ENCODE data around the gene JARID2.
"Not testable (repeated sequence)": the region's sequence is repeated elsewhere in the genome, so short reads cannot be mapped to it uniquely, and the experiment has no call there.

The JARID2 gene

DNA sequence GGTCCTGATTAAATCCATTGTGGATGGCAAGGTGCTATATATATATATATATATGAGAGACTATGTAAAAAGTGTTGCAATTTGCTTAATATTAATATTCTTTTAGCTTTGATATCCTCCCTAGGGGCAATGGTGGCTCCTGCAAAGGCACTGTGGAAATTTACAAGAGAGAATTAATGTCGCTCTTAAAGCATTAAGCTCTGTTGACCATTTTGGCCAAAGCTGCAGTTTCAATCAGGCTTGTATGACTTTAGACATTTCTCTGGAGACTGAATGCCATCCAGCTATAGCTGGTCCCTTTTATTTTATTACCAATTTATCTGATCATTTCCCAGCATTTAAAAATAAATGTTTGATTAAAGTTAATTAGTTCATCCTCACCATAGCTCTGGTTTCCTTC is 155.3 kb downstream of the JARID2 start:
- no peak for DNase-seq (ENCODE audit: low read depth)

DNA sequence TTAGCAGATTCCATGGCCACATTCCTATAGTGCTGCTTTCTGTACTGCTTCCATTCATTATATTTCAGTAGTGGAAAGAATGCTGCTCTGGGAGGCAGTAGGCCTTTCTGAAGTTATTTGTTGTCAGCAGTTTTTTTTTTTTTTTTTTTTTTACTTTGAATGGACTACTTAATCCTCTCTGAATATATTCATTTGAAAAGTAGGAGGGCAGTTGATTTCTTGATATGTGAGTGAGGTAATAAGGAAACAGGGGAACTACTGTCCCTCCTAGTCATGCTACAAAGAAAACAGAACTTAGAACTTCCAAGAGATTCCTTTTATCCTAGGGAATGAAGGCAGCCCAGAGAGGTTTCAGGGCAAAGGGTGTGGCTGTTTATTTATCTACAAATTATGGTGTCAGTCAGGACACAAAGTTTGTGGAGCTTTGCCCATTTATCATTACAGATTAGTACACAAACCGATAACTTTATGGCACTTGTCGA is 155.9 kb downstream of the JARID2 start:
- no peak for DNase-seq (ENCODE audit: low read depth)

DNA sequence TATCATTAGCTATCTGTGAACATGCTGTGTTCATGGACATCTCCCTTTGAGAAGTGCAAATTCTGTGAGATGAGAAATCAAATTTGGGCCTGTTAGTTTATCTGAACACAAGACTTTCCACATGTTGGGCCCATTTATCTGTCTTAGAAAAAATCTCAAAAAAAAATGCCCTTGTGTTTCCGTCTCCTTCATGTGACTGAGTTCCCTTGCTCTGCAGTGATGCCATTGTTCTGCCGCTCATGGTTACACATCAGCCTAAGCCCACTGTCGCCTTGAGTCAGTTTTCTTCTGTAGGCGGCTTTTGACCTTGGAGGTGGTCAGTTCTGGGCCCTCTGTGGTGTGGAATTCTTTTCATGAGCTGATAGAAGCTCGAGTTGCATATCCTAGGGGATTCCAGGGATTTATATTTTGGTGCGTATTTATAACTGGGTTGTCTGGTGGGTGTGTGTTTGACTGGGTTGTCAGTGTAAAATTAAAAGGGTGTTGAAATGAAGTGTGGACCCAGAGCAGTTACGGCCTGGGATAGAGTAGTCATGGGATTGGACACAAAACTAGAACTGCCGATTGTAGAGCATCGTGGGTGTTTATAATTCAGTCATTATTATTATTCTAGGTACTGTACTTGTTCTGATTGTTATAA is 156.7 kb downstream of the JARID2 start:
- DNase-seq (ENCODE audit: low read depth) = no peak

DNA sequence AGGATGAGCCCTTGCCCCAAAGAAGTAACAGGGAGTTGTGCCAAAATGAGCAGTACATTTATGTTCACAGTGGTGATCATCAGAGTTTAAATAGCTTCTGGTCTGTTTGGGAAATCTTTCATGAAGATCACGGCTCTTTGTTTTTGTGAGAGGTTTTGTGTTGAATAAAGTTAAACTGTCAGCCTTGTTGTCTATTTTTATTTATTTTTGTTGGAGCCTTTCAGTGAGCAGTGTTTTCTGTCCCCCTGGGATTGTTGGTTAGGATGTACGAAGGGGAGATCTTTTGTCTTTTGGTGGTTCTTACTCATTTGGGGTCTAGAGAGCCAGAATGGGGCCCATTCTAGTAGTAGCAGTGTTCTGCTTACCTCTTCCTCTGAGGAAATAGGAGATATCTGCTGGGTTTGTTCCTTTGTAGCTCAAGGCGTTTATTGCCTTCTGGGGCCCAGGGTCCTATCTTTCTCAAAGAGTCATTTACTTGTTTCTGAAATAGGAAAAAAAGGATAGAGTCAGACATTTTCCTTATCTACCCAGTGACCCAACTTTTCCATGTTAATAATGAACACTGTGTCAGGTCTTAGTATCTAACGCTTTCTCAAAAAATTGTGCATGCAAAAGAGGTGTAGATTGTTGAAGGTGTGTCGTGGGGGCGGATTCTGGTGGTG is 157.4 kb downstream of the JARID2 start:
- DNase-seq (ENCODE audit: low read depth) = no peak

- DNase-seq (ENCODE audit: low read depth) = no peak
These were observed 158.8 kb downstream of the JARID2 start for GRCh38 chr6:15404685-15404980.

- DNase-seq (ENCODE audit: low read depth) = no peak
These were observed 159.5 kb downstream of the JARID2 start for GRCh38 chr6:15405129-15406068.

- DNase-seq (ENCODE audit: low read depth) = no peak
These were observed 160.6 kb downstream of the JARID2 start for GRCh38 chr6:15406452-15406851.

DNA sequence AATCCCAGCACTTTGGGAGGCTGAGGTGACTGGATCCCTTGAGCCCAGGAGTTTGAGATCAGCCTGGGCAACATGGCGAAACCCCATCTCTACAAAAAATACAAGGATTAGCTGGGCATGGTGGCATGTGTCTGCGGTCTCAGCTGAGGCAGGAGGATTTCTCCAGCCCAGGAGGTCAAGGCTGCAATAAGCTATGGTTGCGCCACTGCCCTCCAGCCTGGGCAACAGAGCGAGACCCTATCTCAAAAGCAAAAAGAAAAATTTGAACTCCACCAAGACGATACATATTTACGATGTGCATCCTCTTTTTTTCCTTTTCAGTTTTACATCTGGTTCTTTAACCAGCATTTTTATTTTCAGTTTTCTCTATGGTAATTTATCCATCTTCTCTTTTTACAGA is 162.1 kb downstream of the JARID2 start:
- DNase-seq (ENCODE audit: low read depth) = no peak

- no peak for DNase-seq (ENCODE audit: low read depth)
These were observed 162.9 kb downstream of the JARID2 start for GRCh38 chr6:15408758-15409157.

DNA sequence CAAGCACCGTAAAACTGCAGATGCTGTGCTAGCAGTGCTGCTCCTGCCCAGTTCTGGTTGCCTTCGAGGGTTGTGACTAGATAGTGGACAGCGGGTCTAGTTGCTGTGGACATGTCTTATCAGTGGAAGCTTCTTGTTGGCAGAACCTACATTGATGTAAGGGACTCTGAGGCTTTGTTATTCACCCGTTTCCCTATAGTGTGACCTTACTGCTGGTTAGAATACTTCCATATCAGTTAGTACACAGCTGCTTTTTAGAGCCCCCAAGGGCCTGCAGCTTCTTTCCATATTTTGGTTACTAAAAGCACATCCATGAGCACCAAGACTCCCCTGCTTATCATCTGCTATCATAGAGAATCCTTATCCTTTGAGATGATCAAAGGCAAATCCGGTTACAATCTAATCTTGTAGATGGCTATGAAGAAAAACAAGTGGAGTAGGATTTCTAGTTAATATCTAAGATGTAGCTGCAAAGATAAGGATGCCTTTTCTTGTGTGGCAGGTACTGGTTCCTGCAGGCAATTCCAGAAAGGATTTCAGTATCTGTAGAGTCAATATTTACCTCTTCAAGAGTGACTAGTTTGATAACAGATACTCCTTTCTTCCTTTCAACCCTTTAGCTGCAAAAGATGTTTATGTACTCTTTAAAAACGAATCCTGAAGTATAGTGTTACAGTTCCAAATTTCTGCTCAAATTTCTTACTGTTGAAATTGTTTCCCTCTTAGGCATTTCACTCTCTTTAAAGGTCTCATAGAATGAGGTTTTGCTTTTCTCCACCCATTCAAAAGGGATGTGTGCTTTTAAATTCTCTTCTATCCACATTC is 163.6 kb downstream of the JARID2 start:
- DNase-seq (ENCODE audit: low read depth) = no peak

GRCh38 chr6:15410126-15410391 is 164.2 kb downstream of the JARID2 start:
- no peak for DNase-seq (ENCODE audit: low read depth)

DNA sequence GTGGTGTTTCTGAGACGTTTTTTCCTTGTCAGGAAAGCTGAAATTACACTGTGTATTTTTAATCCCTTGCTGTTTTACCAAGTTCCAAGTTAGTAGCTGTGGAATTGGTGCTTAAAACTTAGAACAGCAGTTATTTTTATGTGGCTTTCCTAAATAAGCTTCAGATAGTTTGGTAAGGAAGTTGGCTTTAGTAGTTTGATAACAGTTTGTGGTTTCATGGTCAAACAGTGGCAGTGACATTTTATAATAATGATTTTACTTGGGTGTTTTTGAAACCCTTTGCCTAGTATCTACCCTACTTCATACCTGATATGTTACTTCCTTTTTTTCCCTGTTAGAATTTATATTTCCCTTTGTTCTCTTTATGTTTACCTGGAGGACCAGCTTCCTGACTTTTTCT is 164.9 kb downstream of the JARID2 start:
- DNase-seq (ENCODE audit: low read depth) = no peak

DNA sequence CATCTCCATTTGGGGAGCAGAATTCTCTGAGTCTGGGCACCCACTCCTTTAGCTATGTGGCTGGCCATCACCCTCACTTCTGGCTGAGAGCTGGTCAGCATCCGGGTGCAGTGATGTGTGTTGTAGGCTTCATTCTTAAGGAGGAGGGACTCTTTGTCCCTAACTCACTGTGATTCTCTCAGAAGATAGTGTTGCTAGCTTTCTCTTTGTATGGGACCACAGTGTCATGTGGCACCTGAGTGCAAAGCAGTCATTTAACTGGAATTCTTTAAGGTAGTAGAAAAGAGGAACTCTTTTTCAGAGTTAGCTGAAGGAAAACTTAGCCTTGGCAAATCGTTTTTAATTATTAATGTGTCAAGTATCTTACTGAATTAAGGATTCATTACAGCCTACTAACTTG is 165.9 kb downstream of the JARID2 start:
- no peak for DNase-seq (ENCODE audit: low read depth)

DNA sequence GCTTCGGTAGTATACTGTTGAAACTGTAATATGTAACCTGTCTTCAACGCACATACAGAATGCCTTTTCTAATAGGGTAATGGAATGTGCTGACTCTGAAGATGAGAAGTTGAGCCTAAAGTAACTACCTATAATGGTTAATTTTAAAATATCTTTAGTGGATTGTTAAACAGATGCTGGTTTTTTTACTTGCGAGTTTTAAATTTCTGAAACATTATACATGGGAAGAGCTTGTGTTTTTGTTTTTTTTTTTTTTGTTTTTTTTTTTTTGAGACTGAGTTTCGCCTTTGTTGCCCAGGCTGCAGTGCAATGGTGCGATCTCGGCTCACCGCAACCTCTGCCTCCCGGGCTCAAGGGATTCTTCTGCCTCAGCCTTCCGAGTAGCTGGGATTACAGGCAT is 166.9 kb downstream of the JARID2 start:
- no peak for DNase-seq (ENCODE audit: low read depth)

- DNase-seq (ENCODE audit: low read depth) = no peak
These were observed 167.8 kb downstream of the JARID2 start for GRCh38 chr6:15413466-15414234.

DNA sequence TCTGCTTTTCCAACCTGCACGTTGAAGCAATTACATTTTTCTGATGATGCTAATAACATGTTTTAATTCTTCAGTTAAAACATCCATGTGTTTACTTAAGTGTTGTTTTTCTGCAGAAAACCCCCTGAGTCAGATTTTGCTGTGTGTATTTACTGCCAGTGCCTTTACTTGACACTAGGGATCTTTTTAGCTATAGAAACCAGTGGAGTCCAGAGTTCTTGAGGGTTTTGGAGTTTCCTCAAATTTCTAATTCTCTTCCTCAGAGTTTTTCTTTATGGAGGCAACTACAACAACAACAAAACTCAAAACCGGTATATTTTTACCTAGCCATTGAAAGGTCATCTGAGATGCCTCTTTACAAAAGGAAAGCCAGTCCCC is 168.4 kb downstream of the JARID2 start:
- DNase-seq (ENCODE audit: low read depth) = no peak

DNA sequence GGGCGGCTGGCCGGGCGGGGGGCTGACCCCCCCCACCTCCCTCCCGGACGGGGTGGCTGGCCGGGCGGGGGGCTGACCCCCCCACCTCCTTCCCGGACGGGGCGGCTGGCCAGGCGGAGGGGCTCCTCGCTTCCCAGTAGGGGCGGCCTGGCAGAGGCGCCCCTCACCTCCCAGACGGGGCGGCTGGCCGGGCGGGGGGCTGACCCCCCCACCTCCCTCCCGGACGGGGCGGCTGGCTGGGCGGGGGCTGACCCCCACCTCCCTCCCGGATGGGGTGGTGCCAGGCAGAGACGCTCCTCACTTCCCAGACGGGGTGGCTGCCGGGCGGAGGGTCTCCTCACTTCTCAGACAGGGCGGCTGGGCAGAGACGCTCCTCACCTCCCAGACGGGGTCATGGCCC is 169.8 kb downstream of the JARID2 start:
- not testable (repeated sequence) for DNase-seq (ENCODE audit: low read depth)

- no peak for DNase-seq (ENCODE audit: low read depth)
These were observed 171.2 kb downstream of the JARID2 start for GRCh38 chr6:15416932-15417509.

- DNase-seq (ENCODE audit: low read depth) = no peak
These were observed 171.9 kb downstream of the JARID2 start for GRCh38 chr6:15417811-15418210.

GRCh38 chr6:15419493-15419892 is 173.6 kb downstream of the JARID2 start:
- no peak for DNase-seq (ENCODE audit: low read depth)

GRCh38 chr6:15420959-15421438 is 175.1 kb downstream of the JARID2 start:
- no peak for DNase-seq (ENCODE audit: low read depth)
